Stimulated activated CD8-positive, alpha-beta memory T cell treated with anti-CD3 and anti-CD28 coated beads, Interleukin-15, amount 100 ng/mL, for 48 hours (primary cell): ENCODE measurements around the gene HSPA12A.

Source experiments
- DNase-seq, 2 donors: peaks; one replicate each; pipeline ENCODE4 v3.0.0-alpha.2; 2020; ENCODE audit warnings: low read depth in 2 of 2

Gene HSPA12A

DNA sequence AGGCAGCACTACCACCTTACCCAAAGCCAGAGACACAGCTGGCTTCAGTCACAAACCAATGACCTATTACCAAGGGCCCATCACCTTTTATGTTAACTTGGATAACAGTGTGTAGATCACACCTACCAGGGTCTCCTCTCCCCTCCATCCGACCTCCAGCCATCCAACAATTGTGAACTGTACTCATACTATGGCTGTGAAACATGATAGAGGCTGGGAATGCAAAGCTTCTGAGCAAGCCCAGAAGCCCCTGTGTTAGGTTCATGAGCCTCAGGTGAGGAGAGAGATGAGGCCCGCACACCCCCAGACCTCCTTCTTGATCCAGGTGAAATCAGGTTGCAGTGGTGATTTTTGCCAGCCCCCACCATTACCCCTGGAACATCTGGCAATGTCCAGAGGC lies 73.9 kb downstream of the HSPA12A start:
- no peak for DNase-seq

DNA sequence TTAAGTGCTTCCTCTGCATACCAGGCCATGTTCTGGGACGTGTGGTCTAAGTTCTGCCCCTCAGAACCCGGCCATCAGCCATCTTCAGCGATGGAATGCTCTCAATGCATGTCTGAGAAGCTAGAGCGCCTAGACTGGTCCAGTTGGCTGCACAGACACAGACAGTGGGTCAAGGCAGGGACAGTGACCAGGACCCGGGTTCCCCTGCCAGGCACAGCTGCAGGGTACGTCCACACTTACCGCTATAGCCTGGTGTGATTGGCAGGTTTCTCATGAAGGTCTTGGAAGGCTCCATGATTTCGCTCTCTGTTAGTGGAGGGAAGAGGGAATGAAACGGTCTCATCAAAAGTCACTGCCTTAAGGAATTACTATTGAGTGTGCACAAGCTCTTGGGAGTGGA lies 74.3 kb downstream of the HSPA12A start:
- no peak for DNase-seq

DNA sequence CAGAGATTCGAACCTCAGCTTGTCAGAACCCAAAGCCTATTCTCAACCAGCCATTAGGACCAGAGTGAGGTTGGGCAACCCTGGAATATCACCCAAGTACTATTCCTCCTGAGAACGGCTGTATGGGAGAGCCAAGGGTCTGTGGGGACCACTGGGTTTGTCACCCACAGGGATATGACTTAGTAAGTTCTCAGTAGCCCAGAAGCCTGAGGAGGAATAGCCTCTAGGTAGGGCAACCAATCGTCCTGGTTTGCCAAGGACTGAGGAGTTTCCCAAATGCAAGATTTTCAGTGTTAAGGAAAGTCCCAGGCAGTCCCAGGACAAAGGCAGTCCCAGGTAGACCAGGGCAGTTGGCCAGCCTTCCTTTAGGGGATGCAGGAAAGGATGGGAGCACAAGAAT lies 74.9 kb downstream of the HSPA12A start:
- no peak for DNase-seq

- DNase-seq, result no peak
These were observed 76.7 kb downstream of the HSPA12A start for GRCh38 chr10:116665541-116666125.

GRCh38 chr10:116664631-116665030 lies 77.7 kb downstream of the HSPA12A start:
- no peak for DNase-seq

DNA sequence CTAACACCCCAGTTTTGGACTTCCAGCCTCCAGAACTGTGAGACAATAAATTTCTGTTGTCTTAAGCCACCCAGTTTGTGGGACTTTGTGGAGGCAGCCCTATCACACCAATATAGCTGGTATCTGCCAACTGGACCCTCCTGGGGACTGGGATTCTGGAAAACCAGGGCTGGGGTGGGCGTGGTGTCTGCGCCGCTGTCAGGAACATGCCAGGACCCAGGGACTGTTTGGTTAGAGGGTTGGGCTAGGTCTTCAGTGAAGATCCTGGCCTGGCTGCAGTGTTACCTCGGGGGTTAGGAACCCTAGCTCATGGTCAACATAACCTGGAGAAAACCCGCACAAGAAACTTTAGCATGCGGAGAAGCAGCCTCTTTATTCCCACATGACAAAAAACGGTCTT lies 79.0 kb downstream of the HSPA12A start:
- DNase-seq, result no peak

DNA sequence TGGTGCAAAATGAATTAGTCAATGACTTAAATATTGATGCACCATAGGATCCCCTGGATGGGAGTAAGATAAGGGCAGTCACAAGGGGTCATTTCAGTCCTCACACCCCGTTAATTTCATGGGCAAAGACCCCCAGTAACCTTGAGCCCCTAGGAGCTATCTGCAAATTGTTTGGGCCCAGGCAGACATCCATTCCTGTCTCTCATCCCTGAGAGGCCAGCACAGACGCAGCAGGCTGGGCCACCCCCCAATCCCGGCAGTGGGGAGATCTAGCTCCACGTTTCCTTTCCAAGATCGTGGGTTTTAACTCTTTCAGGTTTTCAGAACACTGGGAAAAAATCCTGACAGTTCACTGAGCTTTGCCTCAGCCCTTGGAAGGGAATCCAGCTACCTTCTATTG lies 81.5 kb downstream of the HSPA12A start:
- DNase-seq, result no peak

- DNase-seq, result no peak
These were observed 83.2 kb downstream of the HSPA12A start for GRCh38 chr10:116659049-116659670.

GRCh38 chr10:116657863-116658551 lies 84.4 kb downstream of the HSPA12A start:
- no peak for DNase-seq

DNA sequence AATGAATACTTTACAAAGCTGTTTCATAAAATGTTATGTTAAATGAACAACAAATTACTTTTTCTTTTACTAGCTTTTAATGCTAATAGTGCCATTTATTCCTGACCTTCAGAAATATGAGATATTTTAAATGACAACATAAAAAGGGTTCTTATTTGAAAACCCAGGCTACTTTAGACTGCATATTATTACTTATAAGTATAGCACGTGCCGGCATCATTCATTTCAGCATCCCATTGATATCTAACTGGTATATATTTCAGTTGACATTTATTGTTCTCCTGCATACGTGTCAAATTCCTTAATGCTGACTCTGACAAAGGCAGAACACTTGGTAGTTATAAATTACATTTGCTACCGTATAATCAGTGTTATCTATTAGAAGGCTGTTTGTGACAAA lies 86.3 kb downstream of the HSPA12A start:
- DNase-seq, result no peak

DNA sequence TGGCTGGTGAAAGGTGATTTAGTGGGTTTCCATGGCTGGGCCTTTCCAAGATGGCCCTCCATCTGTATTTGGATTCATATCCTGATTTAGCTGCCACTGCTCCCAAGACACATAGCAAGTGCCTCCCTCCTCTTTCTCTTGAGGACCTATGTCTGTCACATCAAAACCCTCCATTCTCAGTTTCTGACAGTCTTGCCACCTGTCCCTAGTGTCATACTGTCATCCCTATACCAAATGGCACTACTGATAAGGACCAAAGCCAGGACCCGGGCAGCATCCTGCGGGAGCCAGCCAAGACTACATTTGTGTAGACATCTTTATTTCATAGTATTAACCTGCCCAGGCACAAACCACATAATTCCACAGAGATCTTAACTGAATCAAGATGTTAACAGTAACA lies 86.8 kb downstream of the HSPA12A start:
- no peak for DNase-seq

DNA sequence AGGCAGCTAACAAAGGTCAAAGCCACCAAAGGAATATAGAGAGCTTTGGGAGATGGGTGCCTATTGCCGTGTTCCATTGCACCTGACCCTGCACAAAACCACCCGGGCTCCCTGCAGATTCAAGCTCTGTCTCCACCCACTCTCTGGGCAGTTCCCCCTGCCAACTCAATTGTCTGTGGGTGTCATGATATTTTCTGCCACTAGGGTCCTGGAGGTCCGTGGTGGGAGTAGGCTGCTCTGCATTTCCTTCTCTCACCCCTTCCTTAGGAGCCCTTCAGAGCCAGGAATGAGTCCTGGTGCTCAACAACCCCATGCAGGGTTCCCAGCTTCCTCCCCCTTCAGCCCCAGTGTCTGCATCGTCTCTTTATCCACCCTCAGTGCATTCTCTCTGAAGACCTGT lies 87.5 kb downstream of the HSPA12A start:
- DNase-seq, result no peak

DNA sequence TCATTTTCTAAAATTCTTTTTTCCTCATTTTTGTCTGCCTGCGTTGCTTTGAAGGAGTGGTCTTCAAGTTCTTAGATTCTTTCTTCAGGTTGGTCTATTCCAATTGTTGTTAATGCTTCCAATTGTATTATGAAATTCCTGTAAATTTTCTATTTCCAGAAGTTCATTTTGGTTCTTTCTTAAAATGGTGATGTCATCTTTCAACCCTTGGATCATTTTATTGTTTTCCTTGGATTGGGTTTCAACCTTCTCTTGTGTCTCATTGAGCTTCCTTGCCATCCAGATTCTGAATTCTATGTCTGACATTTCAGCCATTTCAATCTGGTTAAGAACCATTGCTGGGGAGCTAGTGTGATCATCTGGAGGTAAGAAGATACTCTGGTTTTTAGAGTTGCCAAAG lies 88.5 kb downstream of the HSPA12A start:
- no peak for DNase-seq

DNA sequence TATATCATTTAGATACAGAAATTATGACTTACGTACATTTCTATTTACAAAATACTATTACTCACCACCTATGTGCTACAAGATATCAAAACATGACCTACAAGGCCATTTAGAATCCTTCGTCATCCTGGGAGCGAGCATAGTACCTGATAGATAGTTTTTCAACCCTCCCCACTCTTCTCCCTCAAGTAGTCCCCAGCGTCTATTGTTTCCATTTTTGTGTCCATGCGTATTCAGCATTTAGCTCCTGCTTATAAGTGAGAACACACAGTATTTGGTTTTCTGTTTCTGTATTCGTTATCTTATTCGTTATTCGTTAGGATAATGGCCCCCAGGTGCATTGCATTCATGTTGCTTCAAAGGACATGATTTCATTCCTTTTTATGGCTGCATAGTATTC lies 93.5 kb downstream of the HSPA12A start:
- no peak for DNase-seq

- DNase-seq, result no peak
These were observed 95.9 kb downstream of the HSPA12A start for GRCh38 chr10:116646502-116646901.

DNA sequence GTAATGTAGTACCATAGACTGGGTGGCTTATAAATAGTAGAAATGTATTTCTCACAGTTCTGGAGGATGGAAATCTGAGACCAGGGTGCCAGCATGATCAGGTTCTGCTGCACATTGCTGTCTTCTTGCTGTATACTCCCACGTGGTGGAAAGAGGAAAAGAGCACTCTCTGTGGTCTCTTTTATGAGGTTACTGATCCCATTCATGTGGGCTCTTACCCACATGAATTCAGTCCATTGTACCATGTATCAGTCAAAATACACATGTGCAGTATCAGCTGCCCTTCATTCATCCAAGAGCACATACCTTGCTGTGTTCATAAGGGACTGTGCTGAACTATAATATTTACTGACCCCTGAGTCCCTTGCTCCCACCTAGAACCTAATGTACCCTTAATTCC lies 104.5 kb downstream of the HSPA12A start:
- no peak for DNase-seq

- DNase-seq, result no peak
These were observed 105.4 kb downstream of the HSPA12A start for GRCh38 chr10:116636976-116637375.

- DNase-seq, result no peak
These were observed 106.0 kb downstream of the HSPA12A start for GRCh38 chr10:116636385-116636784.

DNA sequence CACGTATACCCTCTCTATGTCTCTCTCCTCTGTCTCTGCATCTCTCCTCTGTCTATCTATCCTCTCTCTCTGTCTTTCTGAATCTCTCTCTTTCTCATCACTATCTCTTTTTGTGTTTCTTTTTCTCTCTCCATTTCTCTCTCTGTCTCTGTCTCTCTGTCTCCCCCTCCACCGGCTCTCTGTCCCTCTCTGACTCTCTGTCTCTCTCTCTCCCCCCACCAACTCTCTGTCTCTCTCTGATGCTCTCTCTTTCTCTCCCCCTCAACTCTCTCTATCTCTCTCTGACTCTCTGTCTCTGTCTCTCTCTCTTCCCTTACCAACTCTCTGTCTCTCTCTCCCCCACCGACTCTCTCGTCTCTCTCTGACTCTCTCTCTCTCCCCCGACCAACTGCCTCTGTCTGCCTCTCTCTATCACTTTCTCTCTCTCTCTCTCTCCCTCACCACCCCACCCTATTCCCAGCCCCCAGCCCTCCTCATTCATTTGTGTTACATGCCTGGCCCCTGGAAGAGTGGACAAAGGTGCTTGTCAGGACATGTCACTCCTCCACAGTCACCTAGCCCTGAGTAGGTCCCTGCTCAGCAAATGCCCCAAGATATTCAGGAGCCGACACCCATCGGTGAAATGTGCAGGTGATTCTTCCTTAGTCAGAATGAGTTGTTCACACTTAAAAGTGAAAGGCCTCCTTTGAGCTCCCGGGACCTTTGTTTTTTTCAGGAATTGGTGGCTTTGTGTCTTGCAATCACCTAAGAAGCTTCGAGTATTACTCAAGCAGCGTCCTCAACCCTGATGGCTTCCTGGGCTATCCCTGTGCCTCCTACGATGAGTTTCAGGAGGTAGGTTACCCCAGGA lies 108.0 kb downstream of the HSPA12A start:
- DNase-seq, result no peak

- DNase-seq, result no peak
These were observed 109.2 kb downstream of the HSPA12A start for GRCh38 chr10:116633216-116633600.

GRCh38 chr10:116632596-116633215 lies 109.7 kb downstream of the HSPA12A start:
- no peak for DNase-seq

DNA sequence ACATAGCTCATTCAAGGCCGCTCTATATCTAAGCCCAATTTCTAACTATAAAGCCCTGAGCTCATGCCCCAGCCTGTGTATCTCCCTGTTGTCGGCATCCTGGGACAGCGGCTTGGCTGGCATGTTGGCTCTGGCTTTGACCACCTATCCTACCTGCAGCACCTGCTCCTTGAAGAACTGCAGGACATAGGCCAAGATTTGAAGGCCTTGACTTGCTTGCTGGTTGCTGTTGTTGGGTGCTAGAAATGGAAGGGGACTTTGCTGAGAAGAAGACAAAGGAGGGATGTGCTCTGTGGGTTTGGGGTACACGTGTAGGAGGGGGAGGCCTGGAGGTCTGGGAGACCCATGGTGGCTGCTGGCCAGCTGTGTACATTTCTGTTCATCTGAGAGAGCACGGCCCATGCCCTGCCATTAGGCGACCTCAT lies 110.5 kb downstream of the HSPA12A start:
- no peak for DNase-seq
